HFFc6 (cell line): Measurements from ENCODE around the gene KSR2. TPM values are rescaled to one million over a fixed set of nuclear protein-coding genes. Genes with fewer than 3 reads are reported as not detected.

ENCODE experiments used
- DNase-seq: peaks from one replicate; pipeline ENCODE4 v3.0.0-alpha.2; 2018
- H3K27ac Mint-ChIP-seq: 2 replicates; pipeline ENCODE4 v1.8.0; 2020; ENCODE audit warnings: mild to moderate bottlenecking, mixed read lengths
- H3K27me3 Mint-ChIP-seq: 2 replicates; pipeline ENCODE4 v1.8.0; 2021; ENCODE audit warnings: mild to moderate bottlenecking, moderate library complexity, mixed read lengths; ENCODE audit not compliant: insufficient read depth
- H3K36me3 Mint-ChIP-seq: 2 replicates; pipeline ENCODE4 v1.8.0; 2021; ENCODE audit warnings: low read depth, mixed read lengths
- H3K4me1 Mint-ChIP-seq: 2 replicates; pipeline ENCODE4 v1.8.0; 2020; ENCODE audit warnings: low read depth, mixed read lengths
- H3K4me3 Mint-ChIP-seq: 2 replicates; pipeline ENCODE4 v1.8.0; 2020; ENCODE audit warnings: mild to moderate bottlenecking, moderate library complexity, mixed read lengths
- H3K9me3 Mint-ChIP-seq: 2 replicates; pipeline ENCODE4 v1.8.0; 2020; ENCODE audit warnings: mild to moderate bottlenecking, mixed read lengths
- CTCF ChIP-seq: fragments of 200-600 bp; sonication (generic); IDR thresholded peaks from 2 replicates; pipeline ENCODE4 v1.5.0; 2021; ENCODE audit warnings: antibody characterized with exemption, mild to moderate bottlenecking
- total RNA-seq, 6 experiments: library from RNA; stranded (reverse); fragmentation: NEBNext Ultra II Directional; extraction: Animal tissue kit (Norgen Biotek cat#: 25700); gene quantifications; 2 replicates in 1 of 6; 3 replicates in 5 of 6; pipeline ENCODE4 v1.2.3, GENCODE V29; 2021

The KSR2 gene
- total RNA-seq, 6 experiments from 2014 or later = 0.09 to 0.22 (median 0.12) TPM; not detected in 2

- Mint-ChIP-seq H3K9me3 (peaks cover 67% of the 10 kb centered on the region), H3K36me3 (0 out of 2 replicates have a peak, but pooled peaks cover 10% of the 10 kb centered on the region), H3K27me3 (no peaks in the 10 kb centered on the region; the same call in none of the 2 replicates), H3K27ac (no peak overlapping the region), H3K4me1 (no peaks in the 10 kb centered on the region), H3K4me3 (no peak overlapping the region)
- no peak for DNase-seq
- TF ChIP-seq CTCF = no peak
Observed at GRCh38 chr12:117456076-117456475, 512.7 kb downstream of the KSR2 start.

GRCh38 chr12:117453961-117454360 lies 514.8 kb downstream of the KSR2 start:
- Mint-ChIP-seq H3K9me3 (peaks cover 68% of the 10 kb centered on the region), H3K36me3 (0 out of 2 replicates have a peak, but pooled peaks cover 10% of the 10 kb centered on the region), H3K4me3 (no peak overlapping the region), H3K27ac (no peak overlapping the region), H3K27me3 (no peaks in the 10 kb centered on the region; the same call in none of the 2 replicates), H3K4me1 (no peaks in the 10 kb centered on the region)
- DNase-seq = no peak
- no peak for TF ChIP-seq CTCF

- Mint-ChIP-seq H3K27ac (no peak overlapping the region), H3K4me1 (no peaks in the 10 kb centered on the region), H3K9me3 (peaks cover 61% of the 10 kb centered on the region), H3K4me3 (no peak overlapping the region), H3K27me3 (no peaks in the 10 kb centered on the region; the same call in none of the 2 replicates), H3K36me3 (0 out of 2 replicates have a peak, but pooled peaks cover 5% of the 10 kb centered on the region)
- no peak for DNase-seq
- TF ChIP-seq CTCF = no peak
Observed at GRCh38 chr12:117452112-117452511, 516.7 kb downstream of the KSR2 start.

GRCh38 chr12:117450209-117450608 lies 518.6 kb downstream of the KSR2 start:
- Mint-ChIP-seq H3K4me3 (no peak overlapping the region), H3K27me3 (no peaks in the 10 kb centered on the region; the same call in 1 of the 2 replicates), H3K9me3 (peaks cover 66% of the 10 kb centered on the region), H3K36me3 (0 out of 2 replicates have a peak, but pooled peaks cover 5% of the 10 kb centered on the region), H3K27ac (no peak overlapping the region), H3K4me1 (no peaks in the 10 kb centered on the region)
- DNase-seq = no peak
- no peak for TF ChIP-seq CTCF

GRCh38 chr12:117447665-117448366 lies 521.0 kb downstream of the KSR2 start:
- H3K4me3 Mint-ChIP-seq = no peak overlapping the region
- no peaks in the 10 kb centered on the region for H3K4me1 Mint-ChIP-seq
- no peaks in the 10 kb centered on the region for H3K36me3 Mint-ChIP-seq
- DNase-seq = no peak
- no peak overlapping the region for H3K27ac Mint-ChIP-seq
- no peaks in the 10 kb centered on the region for H3K27me3 Mint-ChIP-seq
- TF ChIP-seq CTCF = no peak
- peaks cover 57% of the 10 kb centered on the region for H3K9me3 Mint-ChIP-seq
